Retinal pigment epithelial cell (primary cell): ENCODE results near the gene BICRA.

Experiments
- DNase-seq: peaks from one replicate; pipeline ENCODE4 v3.0.0-alpha.2; 2010; ENCODE audit warnings: low read depth
- H3K4me3 ChIP-seq: 2 replicates; pipeline ENCODE4 v1.5.1; 2011; ENCODE audit warnings: mild to moderate bottlenecking, low read length, control low read depth, moderate library complexity
- TF ChIP-seq, protein P1 (sequence below): conservative IDR thresholded peaks from 2 replicates; pipeline ENCODE4 v1.5.1; 2011; ENCODE audit warnings: low read depth, low read length, control low read depth, inconsistent platforms

Gene BICRA

GRCh38 chr19:47623151-47623920 is 14.4 kb downstream of the BICRA start:
- no peak for DNase-seq
- TF ChIP-seq, protein P1, sequence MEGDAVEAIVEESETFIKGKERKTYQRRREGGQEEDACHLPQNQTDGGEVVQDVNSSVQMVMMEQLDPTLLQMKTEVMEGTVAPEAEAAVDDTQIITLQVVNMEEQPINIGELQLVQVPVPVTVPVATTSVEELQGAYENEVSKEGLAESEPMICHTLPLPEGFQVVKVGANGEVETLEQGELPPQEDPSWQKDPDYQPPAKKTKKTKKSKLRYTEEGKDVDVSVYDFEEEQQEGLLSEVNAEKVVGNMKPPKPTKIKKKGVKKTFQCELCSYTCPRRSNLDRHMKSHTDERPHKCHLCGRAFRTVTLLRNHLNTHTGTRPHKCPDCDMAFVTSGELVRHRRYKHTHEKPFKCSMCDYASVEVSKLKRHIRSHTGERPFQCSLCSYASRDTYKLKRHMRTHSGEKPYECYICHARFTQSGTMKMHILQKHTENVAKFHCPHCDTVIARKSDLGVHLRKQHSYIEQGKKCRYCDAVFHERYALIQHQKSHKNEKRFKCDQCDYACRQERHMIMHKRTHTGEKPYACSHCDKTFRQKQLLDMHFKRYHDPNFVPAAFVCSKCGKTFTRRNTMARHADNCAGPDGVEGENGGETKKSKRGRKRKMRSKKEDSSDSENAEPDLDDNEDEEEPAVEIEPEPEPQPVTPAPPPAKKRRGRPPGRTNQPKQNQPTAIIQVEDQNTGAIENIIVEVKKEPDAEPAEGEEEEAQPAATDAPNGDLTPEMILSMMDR, result no peak

GRCh38 chr19:47623921-47624391 is 15.0 kb downstream of the BICRA start:
- no peak for DNase-seq
- no peak overlapping the region for H3K4me3 ChIP-seq
- TF ChIP-seq, protein P1, result no peak

More at GRCh38 chr19:47623151-47623920, 14.4 kb downstream of the BICRA start:
- H3K4me3 ChIP-seq, result no peak overlapping the region

GRCh38 chr19:47625650-47626049 is 16.7 kb downstream of the BICRA start:
- no peak overlapping the region for H3K4me3 ChIP-seq
- TF ChIP-seq, protein P1, result no peak
- no peak for DNase-seq

GRCh38 chr19:47626238-47626637 is 17.3 kb downstream of the BICRA start:
- DNase-seq, result no peak
- H3K4me3 ChIP-seq, result no peak overlapping the region
- TF ChIP-seq, protein P1, result no peak

- DNase-seq, result no peak
- TF ChIP-seq, protein P1, result no peak
- H3K4me3 ChIP-seq, result no peak overlapping the region
Observed at GRCh38 chr19:47628078-47628771, 19.3 kb downstream of the BICRA start.

- TF ChIP-seq, protein P1, result no peak
- H3K4me3 ChIP-seq, result no peak overlapping the region
- no peak for DNase-seq
Observed at GRCh38 chr19:47630594-47630993, 21.7 kb downstream of the BICRA start.
